NCI-H1105 treated with DMSO at 0.1 percent for 48 hours (cell line): ENCODE data around the gene TDRD1.

Experiments
- DNase-seq: peaks from one replicate; lab custom pipeline; 2025; lab: John Stamatoyannopoulos, UW

The TDRD1 gene

GRCh38 chr10:114176511-114176910, 2.6 kb upstream of the TDRD1 start:
- DNase-seq: no peak

- no peak for DNase-seq
These were observed 594 bp downstream of the TDRD1 start for GRCh38 chr10:114179747-114180146.

- DNase-seq: no peak
These were observed 1.8 kb downstream of the TDRD1 start for GRCh38 chr10:114180937-114181336.

GRCh38 chr10:114181971-114182370, 2.8 kb downstream of the TDRD1 start:
- DNase-seq: no peak

- no peak for DNase-seq
These were observed 4.4 kb downstream of the TDRD1 start for GRCh38 chr10:114183563-114183962.

- DNase-seq: no peak
These were observed 5.1 kb downstream of the TDRD1 start for GRCh38 chr10:114184276-114184675.

- no peak for DNase-seq
These were observed 8.8 kb downstream of the TDRD1 start for GRCh38 chr10:114188001-114188400.

GRCh38 chr10:114188900-114189299, 9.7 kb downstream of the TDRD1 start:
- DNase-seq: no peak

GRCh38 chr10:114189700-114190099, 10.5 kb downstream of the TDRD1 start:
- no peak for DNase-seq

- no peak for DNase-seq
These were observed 15.9 kb downstream of the TDRD1 start for GRCh38 chr10:114195079-114195478.

- DNase-seq: no peak
These were observed 20.1 kb downstream of the TDRD1 start for GRCh38 chr10:114199239-114199638.

GRCh38 chr10:114202812-114203211, 23.7 kb downstream of the TDRD1 start:
- no peak for DNase-seq

GRCh38 chr10:114206902-114207301, 27.7 kb downstream of the TDRD1 start:
- DNase-seq: no peak

- DNase-seq: no peak
These were observed 28.2 kb downstream of the TDRD1 start for GRCh38 chr10:114207349-114207748.

- DNase-seq: no peak
These were observed 29.2 kb downstream of the TDRD1 start for GRCh38 chr10:114208351-114208750.

GRCh38 chr10:114212153-114212552, 33.0 kb downstream of the TDRD1 start:
- DNase-seq: no peak

GRCh38 chr10:114215033-114215432, 35.9 kb downstream of the TDRD1 start:
- no peak for DNase-seq

GRCh38 chr10:114220281-114220680, 41.1 kb downstream of the TDRD1 start:
- DNase-seq: no peak

GRCh38 chr10:114221235-114221634, 42.1 kb downstream of the TDRD1 start:
- DNase-seq: no peak

GRCh38 chr10:114223066-114223465, 43.9 kb downstream of the TDRD1 start:
- no peak for DNase-seq

GRCh38 chr10:114228156-114228555, 49.0 kb downstream of the TDRD1 start:
- DNase-seq: no peak

GRCh38 chr10:114232561-114233176, 53.5 kb downstream of the TDRD1 start:
- no peak for DNase-seq

- no peak for DNase-seq
These were observed 54.3 kb downstream of the TDRD1 start for GRCh38 chr10:114233482-114233881.

GRCh38 chr10:114234132-114234531, 55.0 kb downstream of the TDRD1 start:
- no peak for DNase-seq
